Measurements from ENCODE around the gene EVA1C. TPM values are rescaled to one million over a fixed set of nuclear protein-coding genes. Genes with fewer than 3 reads are reported as not detected.

EVA1C gene
- total RNA-seq, 1 experiment from 2014 or later = 22.2 TPM

- DNase-seq (ENCODE audit: unreplicated experiment) = peak; percentile 47
- Mint-ChIP-seq H3K9me3 (ENCODE audit: unreplicated experiment) (no peaks in the 10 kb centered on the region), H3K27ac (ENCODE audit: low read depth, unreplicated experiment) (peak overlapping the region; percentile 81), H3K36me3 (ENCODE audit: insufficient read depth, unreplicated experiment) (peaks cover 15% of the 10 kb centered on the region), H3K4me1 (ENCODE audit: insufficient read depth, unreplicated experiment) (peaks cover 46% of the 10 kb centered on the region), H3K4me3 (ENCODE audit: unreplicated experiment) (peak overlapping the region; percentile 97), H3K27me3 (ENCODE audit: insufficient read depth, unreplicated experiment) (no peaks in the 10 kb centered on the region)
- no peak for TF ChIP-seq CTCF (IDR thresholded peaks at IDR 0.05; ENCODE audit: unreplicated experiment)
- BruUV-seq (replicated peaks) = no TSS peak
- intact Hi-C loops (cut with micrococcal nuclease) = loop anchor here (1.0 kb wide), 2 partner anchors 155 to 187 kb away; no protein-coding TSS in a partner anchor
- POLR2A ChIA-PET = interaction anchor here (0.7 to 7.1 kb wide), 16 partner anchors 8 to 314 kb away, joined by 3 to 97 read pairs (median 6); partner anchors contain the start of genes CFAP298, SYNJ1 and URB1
- CTCF ChIA-PET = interaction anchor here (0.6 to 3.5 kb wide), 17 partner anchors 9 to 1505 kb away, joined by 3 to 22 read pairs (median 4); partner anchors contain the start of gene URB1
Measured at GRCh38 chr21:32413697-32414578, 1.4 kb downstream of the EVA1C start.

- peak; percentile 58 for DNase-seq (ENCODE audit: unreplicated experiment)
- CTCF ChIA-PET = interaction anchor here (0.6 to 3.5 kb wide), 19 partner anchors 9 to 1506 kb away, joined by 3 to 22 read pairs (median 4); partner anchors contain the start of gene URB1
- Mint-ChIP-seq H3K27me3 (ENCODE audit: insufficient read depth, unreplicated experiment) (no peaks in the 10 kb centered on the region), H3K36me3 (ENCODE audit: insufficient read depth, unreplicated experiment) (peaks cover 15% of the 10 kb centered on the region), H3K27ac (ENCODE audit: low read depth, unreplicated experiment) (peak overlapping the region; percentile 74), H3K4me1 (ENCODE audit: insufficient read depth, unreplicated experiment) (peaks cover 46% of the 10 kb centered on the region), H3K4me3 (ENCODE audit: unreplicated experiment) (peak overlapping the region; percentile 97), H3K9me3 (ENCODE audit: unreplicated experiment) (no peaks in the 10 kb centered on the region)
- POLR2A ChIA-PET = interaction anchor here (1.0 to 7.1 kb wide), 10 partner anchors 11 to 186 kb away, joined by 3 to 97 read pairs (median 8); partner anchors contain the start of gene URB1
- BruUV-seq (replicated peaks) = no TSS peak
- intact Hi-C loops (cut with micrococcal nuclease) = loop anchor here (1.0 kb wide), 2 partner anchors 155 to 187 kb away; no protein-coding TSS in a partner anchor
- TF ChIP-seq CTCF (IDR thresholded peaks at IDR 0.05; ENCODE audit: unreplicated experiment) = peak; percentile 58
Measured at GRCh38 chr21:32414579-32415358, 2.3 kb downstream of the EVA1C start.

GRCh38 chr21:32415451-32416398, 3.2 kb downstream of the EVA1C start:
- intact Hi-C loops (cut with micrococcal nuclease) = no loop called here
- Mint-ChIP-seq H3K27ac (ENCODE audit: low read depth, unreplicated experiment) (peak overlapping the region; percentile 39), H3K9me3 (ENCODE audit: unreplicated experiment) (no peaks in the 10 kb centered on the region), H3K27me3 (ENCODE audit: insufficient read depth, unreplicated experiment) (no peaks in the 10 kb centered on the region), H3K4me3 (ENCODE audit: unreplicated experiment) (peak overlapping the region; percentile 97), H3K36me3 (ENCODE audit: insufficient read depth, unreplicated experiment) (peaks cover 15% of the 10 kb centered on the region), H3K4me1 (ENCODE audit: insufficient read depth, unreplicated experiment) (peaks cover 39% of the 10 kb centered on the region)
- CTCF ChIA-PET = interaction anchor here (0.6 to 3.5 kb wide), 13 partner anchors 11 to 557 kb away, joined by 3 to 22 read pairs (median 5); no protein-coding TSS in a partner anchor
- TF ChIP-seq CTCF (IDR thresholded peaks at IDR 0.05; ENCODE audit: unreplicated experiment) = no peak
- BruUV-seq (replicated peaks) = no TSS peak
- POLR2A ChIA-PET = interaction anchor here (0.5 to 7.1 kb wide), 6 partner anchors 10 to 280 kb away, joined by 3 to 97 read pairs (median 3); partner anchors contain the start of gene URB1
- no peak for DNase-seq (ENCODE audit: unreplicated experiment)
